GM12878 (cell line): ENCODE measurements around the gene C11orf16.

Experiments used
- NFIC ChIP-seq: IDR thresholded peaks from 2 replicates; pipeline ENCODE4 v1.6.1; 2012; ENCODE audit warnings: low read depth, mild to moderate bottlenecking, inconsistent platforms, low read length, moderate library complexity
- POLR2AphosphoS5 ChIP-seq: IDR thresholded peaks from 2 replicates; pipeline ENCODE4 v1.6.1; 2011; ENCODE audit warnings: mild to moderate bottlenecking, low read length, inconsistent platforms

GRCh38 chr11:8871171-8871775, 61.5 kb downstream of the C11orf16 start:
- no peak for TF ChIP-seq NFIC
- no peak for TF ChIP-seq POLR2AphosphoS5
